HepG2 (cell line): ENCODE measurements around the gene DDAH1. TPM values are rescaled to one million over a fixed set of nuclear protein-coding genes. Genes with fewer than 3 reads are reported as not detected.

ENCODE experiments used
- ATAC-seq: fragments of 200-7000 bp; cut with Tn5 transposase; 3 replicates; pipeline ENCODE4 v1.9.1; 2020; ENCODE audit warnings: mild to moderate bottlenecking, moderate library complexity
- BruUV-seq: library from RNA; stranded (reverse); fragments of 400-500 nt; replicated peaks from 2 replicates; lab custom pipeline; 2021; lab: Mats Ljungman, UMichigan
- CTCF ChIA-PET: fragments of 300-600 bp; formaldehyde crosslinking; extraction: SDS; loops from one replicate; lab custom pipeline; 2021; ENCODE audit warnings: low total read pairs, inconsistent platforms, low intra/inter-chr PET ratio; lab: Yijun Ruan, JAX
- POLR2A ChIA-PET: fragments of 350-600 bp; sonication (Branson Sonifier 250); formaldehyde crosslinking; loops from one replicate; lab custom pipeline; 2020; ENCODE audit warnings: antibody characterized with exemption, inconsistent platforms; lab: Yijun Ruan, JAX
- DNase-seq: peaks from one replicate; pipeline ENCODE4 v3.0.0-alpha.2; 2015; ENCODE audit warnings: low spot score
- FAIRE-seq: peaks from 3 replicates; lab custom pipeline; 2011; peaks lifted over from hg19 to GRCh38; lab: Jason Lieb, UNC
- H2AFZ ChIP-seq: one replicate; pipeline ENCODE4 v1.6.1; 2011; ENCODE audit warnings: low read length, inconsistent platforms
- H3K27ac ChIP-seq: fragments of 300-600 bp; 3 replicates; pipeline ENCODE4 v1.8.0; 2011; ENCODE audit warnings: mixed run types, mild to moderate bottlenecking, mixed read lengths, low read length, inconsistent platforms; ENCODE audit not compliant: insufficient read depth; ENCODE audit errors: extremely low read length
- H3K27me3 ChIP-seq, 2 experiments: fragments of 200-600 bp in 1 of 2; 2 replicates in 1 of 2; 3 replicates in 1 of 2; pipeline versions ENCODE4 v1.6.0 to v1.8.0; 2011; ENCODE audit warnings: low read length in 2 of 2, mild to moderate bottlenecking in 2 of 2, moderate library complexity in 2 of 2, inconsistent platforms in 1 of 2; ENCODE audit not compliant: insufficient read depth in 2 of 2, control insufficient read depth in 1 of 2
- H3K36me3 ChIP-seq, 2 experiments: fragments of 200-600 bp in 1 of 2; replicated peaks in 1 of 2; 2 replicates in 1 of 2; 3 replicates in 1 of 2; pipeline versions ENCODE4 v1.5.1 to v1.8.0; 2011; ENCODE audit warnings: low read length in 2 of 2, inconsistent platforms in 1 of 2; ENCODE audit not compliant: insufficient read depth in 2 of 2, control insufficient read depth in 1 of 2
- H3K4me1 ChIP-seq: 2 replicates; pipeline ENCODE4 v1.5.1; 2012; ENCODE audit warnings: low read length, inconsistent platforms; ENCODE audit not compliant: insufficient read depth
- H3K4me2 ChIP-seq: 2 replicates; pipeline ENCODE4 v1.6.0; 2011; ENCODE audit warnings: low read depth, low read length, inconsistent platforms
- H3K4me3 ChIP-seq, 3 experiments: fragments of 200-600 bp in 1 of 3; sonication (generic), shearing (Covaris generic) in 1 of 3; replicated peaks in 1 of 3; 2 replicates each; pipeline ENCODE4 v1.5.1; 2011 to 2016; ENCODE audit warnings: low read length in 3 of 3, inconsistent platforms in 2 of 3, low read depth in 2 of 3, mild to moderate bottlenecking in 2 of 3, control low read depth in 1 of 3, mixed read lengths in 1 of 3; ENCODE audit not compliant: insufficient read depth in 1 of 3
- H3K79me2 ChIP-seq: one replicate; pipeline ENCODE4 v1.6.1; 2011; ENCODE audit warnings: low read length, inconsistent platforms; ENCODE audit not compliant: insufficient read depth
- H3K9ac ChIP-seq: 2 replicates; pipeline ENCODE4 v1.6.0; 2011; ENCODE audit warnings: mild to moderate bottlenecking, low read depth, low read length, inconsistent platforms; ENCODE audit not compliant: insufficient read depth
- H3K9me3 ChIP-seq: 2 replicates; pipeline ENCODE4 v1.5.1; 2012; ENCODE audit warnings: mild to moderate bottlenecking, low read length
- H4K20me1 ChIP-seq: 2 replicates; pipeline ENCODE4 v1.6.0; 2011; ENCODE audit warnings: inconsistent platforms, mild to moderate bottlenecking, low read length, moderate library complexity; ENCODE audit not compliant: insufficient read depth
- BHLHE40 ChIP-seq: IDR thresholded peaks from 2 replicates; pipeline ENCODE4 v1.6.1; 2011; ENCODE audit warnings: low read length, improper control_type of control experiment
- CENPX ChIP-seq: sonication (generic); formaldehyde crosslinking; IDR thresholded peaks from 2 replicates; pipeline ENCODE4 v1.9.0; 2021; ENCODE audit warnings: mild to moderate bottlenecking, missing genetic modification reagents, moderate library complexity
- EHMT2 ChIP-seq: fragments of 200-600 bp; sonication (generic); IDR thresholded peaks from 2 replicates; pipeline ENCODE4 v1.7.0; 2017; ENCODE audit warnings: antibody characterized with exemption, low read depth, low read length, borderline replicate concordance
- HMG20A ChIP-seq: IDR thresholded peaks from 2 replicates; pipeline ENCODE4 v1.6.1; 2016; ENCODE audit warnings: borderline replicate concordance
- HMGA1 ChIP-seq: sonication (generic); formaldehyde crosslinking; conservative IDR thresholded peaks from 2 replicates; pipeline ENCODE4 v1.4.0; 2020; ENCODE audit warnings: missing genetic modification reagents
- HNF4G ChIP-seq, 2 experiments: sonication (generic) in 1 of 2; formaldehyde crosslinking in 1 of 2; IDR thresholded peaks; 2 replicates each; pipeline versions ENCODE4 v1.4.0 to v1.6.1; 2011 to 2020; ENCODE audit warnings: borderline replicate concordance in 2 of 2, low read depth in 2 of 2, mild to moderate bottlenecking in 2 of 2, low read length in 1 of 2, missing genetic modification reagents in 1 of 2, moderate library complexity in 1 of 2
- ISL2 ChIP-seq: sonication (generic); formaldehyde crosslinking; IDR thresholded peaks from 2 replicates; pipeline ENCODE4 v1.5.0; 2020; ENCODE audit warnings: missing genetic modification reagents
- MEIS1 ChIP-seq: sonication (generic); formaldehyde crosslinking; IDR thresholded peaks from 2 replicates; pipeline ENCODE4 v1.9.0; 2021; ENCODE audit warnings: mild to moderate bottlenecking, missing genetic modification reagents, moderate library complexity, borderline replicate concordance
- NCOA5 ChIP-seq: sonication (generic); formaldehyde crosslinking; IDR thresholded peaks from 2 replicates; pipeline ENCODE4 v1.4.0; 2020; ENCODE audit warnings: missing genetic modification reagents
- NFATC3 ChIP-seq: sonication (generic); formaldehyde crosslinking; IDR thresholded peaks from 2 replicates; pipeline ENCODE4 v1.5.1; 2020; ENCODE audit warnings: mild to moderate bottlenecking, missing genetic modification reagents
- PHB2 ChIP-seq: fragments of 450-650 bp; IDR thresholded peaks from 2 replicates; pipeline ENCODE4 v1.6.1; 2018; ENCODE audit not compliant: partially characterized antibody
- PHF5A ChIP-seq: IDR thresholded peaks from one replicate; pipeline ENCODE4 v1.6.1; 2018; ENCODE audit warnings: low read depth, missing genetic modification reagents; ENCODE audit not compliant: unreplicated experiment
- STAT5B ChIP-seq: sonication (generic); formaldehyde crosslinking; IDR thresholded peaks from 2 replicates; pipeline ENCODE4 v1.4.0; 2020; ENCODE audit warnings: missing genetic modification reagents
- ZFYVE20 ChIP-seq: sonication (generic); formaldehyde crosslinking; IDR thresholded peaks from 2 replicates; pipeline ENCODE4 v1.8.0; 2023; ENCODE audit warnings: low read depth, mild to moderate bottlenecking, moderate library complexity, missing genetic modification reagents, borderline replicate concordance
- ZMYM4 ChIP-seq: sonication (generic); formaldehyde crosslinking; IDR thresholded peaks from 2 replicates; pipeline ENCODE4 v1.8.1; 2023; ENCODE audit warnings: mild to moderate bottlenecking, missing genetic modification reagents
- ZNF260 ChIP-seq: sonication (generic); formaldehyde crosslinking; IDR thresholded peaks from 2 replicates; pipeline ENCODE4 v1.4.0; 2020; ENCODE audit warnings: missing genetic modification reagents, low read depth, mild to moderate bottlenecking, borderline replicate concordance
- ZNF34 ChIP-seq: sonication (generic); formaldehyde crosslinking; IDR thresholded peaks from 2 replicates; pipeline ENCODE4 v1.4.0; 2020; ENCODE audit warnings: mild to moderate bottlenecking, missing genetic modification reagents, borderline replicate concordance
- ZNF704 ChIP-seq: sonication (generic); formaldehyde crosslinking; IDR thresholded peaks from 2 replicates; pipeline ENCODE4 v1.8.1; 2023; ENCODE audit warnings: mild to moderate bottlenecking, inconsistent platforms, moderate library complexity, missing genetic modification reagents, borderline replicate concordance
- WGBS: methylation state at CpG from one replicate; pipeline ENCODE4 v1.1.6; 2017; ENCODE audit warnings: low lambda C conversion rate; 5-methylcytosine and 5-hydroxymethylcytosine counted together
- in situ Hi-C: cut with HindIII; loops from 2 replicates; pipeline ENCODE4 v1.10.0; 2017; ENCODE audit warnings: low pct_unique_long_range_greater_than_20kb; ENCODE audit not compliant: extremely low pct_ligation_motif_present
- intact Hi-C: fragments of 100-400 bp; cut with micrococcal nuclease; formaldehyde crosslinking; loops from one replicate; pipeline ENCODE4 v1.10.0; 2022; ENCODE audit not compliant: unreplicated experiment
- polyA plus RNA-seq, 8 experiments: library from polyadenylated mRNA; depleted of rRNA in 3 of 8; stranded (reverse) in 7 of 8; unstranded in 1 of 8; fragments of >200 nt; fragmentation: Illumina TruSeq in 4 of 8; extraction: Trizol in 4 of 8; gene quantifications; 2 replicates each; pipeline versions ENCODE4 v1.2.1 to v1.2.3, GENCODE V29; 2011 to 2016; ENCODE audit warnings: low read depth in 4 of 8, missing spikeins in 1 of 8, mixed read lengths in 1 of 8; ENCODE audit not compliant: insufficient read depth in 1 of 8
- total RNA-seq, 5 experiments: library from RNA; depleted of rRNA; stranded (reverse); fragments of >200 nt; fragmentation: Illumina TruSeq; extraction: Trizol; gene quantifications; 2 replicates each; pipeline ENCODE4 v1.2.3, GENCODE V29; 2016; ENCODE audit warnings: low read depth in 1 of 5

DDAH1 gene
- total and polyA plus RNA-seq, 2 of the 13 experiments (the other 11 are each of a cell fraction or from before 2014, with no cell fraction given): 39.7 to 64.4 TPM

DNA sequence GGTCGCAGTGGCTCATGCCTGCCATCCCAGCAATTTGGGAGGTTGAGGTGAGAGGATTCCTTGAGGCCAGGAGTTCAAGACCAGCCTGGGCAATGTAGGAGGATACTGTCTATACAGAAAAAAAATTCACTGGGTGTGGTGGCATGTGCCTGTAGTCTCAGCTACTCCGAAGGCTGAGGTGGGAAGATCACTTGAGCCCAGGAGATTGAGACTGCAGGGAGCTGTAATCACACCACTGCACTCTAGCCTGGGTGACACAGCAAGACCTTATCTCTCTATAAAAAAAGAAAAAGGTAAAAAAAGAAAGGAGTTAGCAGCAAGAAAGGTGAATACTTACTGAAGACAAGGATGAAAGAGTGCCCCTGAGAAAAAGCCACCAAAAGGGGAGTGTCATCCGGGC is 164.8 kb downstream of the DDAH1 start:
- no peak overlapping the region for H3K9ac ChIP-seq

More for the DNA sequence above, 164.8 kb downstream of the DDAH1 start:
- no peak overlapping the region for H3K4me2 ChIP-seq
- no peak overlapping the region for H3K4me3 ChIP-seq
- no peak overlapping the region for H3K27ac ChIP-seq
- 51% methylated on average over 3 of the region's 3 CpGs for WGBS
- ChIA-PET CTCF (no interaction called here), POLR2A (no interaction called here)
- no peaks in the 10 kb centered on the region for H3K79me2 ChIP-seq
- H3K4me1 ChIP-seq: peaks cover 20% of the 10 kb centered on the region
- 0 out of 5 replicates have a peak, but pooled peaks cover 0 to 4% of the 10 kb centered on the region in 2 experiments for H3K27me3 ChIP-seq
- no peaks in the 10 kb centered on the region for H3K9me3 ChIP-seq
- intact Hi-C loops: loop anchor here (10.0 kb wide), 1 partner anchor 585 kb away; no protein-coding TSS in a partner anchor
- ATAC-seq (no peak), FAIRE-seq (no peak), DNase-seq (no peak)
- H3K36me3 ChIP-seq: no peaks in the 10 kb centered on the region
- H2AFZ ChIP-seq: no peak overlapping the region
- BruUV-seq: no TSS peak
- no peak for TF ChIP-seq ISL2 (CRISPR knock-in tag)
- no peak for TF ChIP-seq EHMT2
- no peak for TF ChIP-seq PHB2
- TF ChIP-seq PHF5A (CRISPR knock-in tag): no peak
- TF ChIP-seq BHLHE40: no peak
- TF ChIP-seq HMGA1: no peak
- no peak for TF ChIP-seq MEIS1 (CRISPR knock-in tag)
- no peak for TF ChIP-seq ZNF34
- TF ChIP-seq ZNF704 (CRISPR knock-in tag): no peak
- no peak for TF ChIP-seq HNF4G (IDR thresholded peaks at IDR 0.05; ENCODE audit: borderline replicate concordance, low read depth, low read length)
- no peak for TF ChIP-seq HNF4G (CRISPR knock-in tag; IDR thresholded peaks at IDR 0.05; ENCODE audit: borderline replicate concordance, low read depth)
- no peak for TF ChIP-seq NCOA5 (CRISPR knock-in tag)
- no peak for TF ChIP-seq STAT5B (CRISPR knock-in tag)
- no peak for TF ChIP-seq ZNF260
- no peak for TF ChIP-seq HMG20A
- TF ChIP-seq ZFYVE20 (CRISPR knock-in tag): no peak
- TF ChIP-seq ZMYM4 (CRISPR knock-in tag): no peak
- no peak for TF ChIP-seq CENPX (CRISPR knock-in tag)
- no peak for TF ChIP-seq NFATC3 (CRISPR knock-in tag)
- in situ Hi-C loops: loop anchor here (10.0 kb wide), 1 partner anchor 585 kb away; no protein-coding TSS in a partner anchor
- H4K20me1 ChIP-seq: no peaks in the 10 kb centered on the region
